ENCODE data around the gene SREBF2. TPM values are rescaled to one million over a fixed set of nuclear protein-coding genes. Genes with fewer than 3 reads are reported as not detected.

The SREBF2 gene
- total RNA-seq (2022), result 134 and 150 TPM in 2 replicates
- Bru-seq, nascent RNA, result percentile 90 among the genes with signal in this experiment
- percentile 88 among the genes with signal in this experiment for BruChase-seq, experiment 1, labeled RNA remaining after a 2-hour chase
- BruChase-seq, experiment 2, labeled RNA remaining after a 6-hour chase, result percentile 91 among the genes with signal in this experiment
- long read RNA-seq, full-length matches to known transcripts, result 79 of 174 reads
- long read RNA-seq, partial matches to known transcripts, result 49 of 174 reads
- long read RNA-seq, other reads (novel, unspliced or antisense), result 46 of 174 reads

DNA sequence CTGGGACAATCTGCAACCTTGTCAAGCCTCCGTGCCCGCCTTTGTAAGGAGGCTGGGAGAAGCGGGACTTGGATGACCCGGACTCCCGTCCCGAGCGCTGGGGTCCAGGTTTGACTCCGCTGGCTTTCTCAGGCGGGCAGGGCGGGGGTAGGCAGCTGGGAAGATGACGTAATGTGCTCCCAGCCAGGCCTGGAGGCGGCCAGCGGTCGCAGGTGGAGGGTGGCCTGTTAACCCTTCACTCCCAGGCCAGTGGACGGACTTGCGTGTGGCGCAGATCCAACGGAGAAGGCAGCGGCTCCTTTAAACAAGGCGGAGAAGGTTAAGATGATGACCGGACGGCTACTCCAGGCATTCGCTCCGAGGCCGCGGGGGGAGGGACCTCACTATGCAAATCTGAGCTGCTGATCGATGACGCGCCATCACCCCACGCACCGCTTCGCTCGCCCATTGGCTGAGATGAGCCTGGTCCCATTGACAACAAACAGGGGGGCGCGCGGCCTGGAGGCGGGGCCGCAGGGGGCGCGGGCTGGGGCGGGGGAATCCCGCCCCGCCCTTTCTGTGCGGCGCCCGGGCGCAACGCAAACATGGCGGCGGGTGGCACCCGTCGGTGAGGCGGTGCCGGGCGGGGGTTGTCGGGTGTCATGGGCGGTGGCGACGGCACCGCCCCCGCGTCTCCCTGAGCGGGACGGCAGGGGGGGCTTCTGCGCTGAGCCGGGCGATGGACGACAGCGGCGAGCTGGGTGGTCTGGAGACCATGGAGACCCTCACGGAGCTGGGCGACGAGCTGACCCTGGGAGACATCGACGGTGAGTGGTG, at the start of gene SREBF2:
Gene SREBF2, plus strand, starts transcription at position 553 of the 816 bp plus-strand sequence. Its CDS starts 166 bp downstream, at position 719.
- DNase-seq, result peak; percentile 99 to 100
- TF ChIP-seq CTCF (IDR thresholded peaks at IDR 0.05; ENCODE audit: insufficient read depth in 1 of 2, low read depth in 1 of 2, low read length in 1 of 2, severe bottlenecking in 1 of 2, unreplicated experiment in 1 of 2), result no peak
- POLR2A ChIA-PET, result interaction anchor here (0.5 to 2.9 kb wide), 13 partner anchors 9 to 243 kb away, joined by 3 to 22 read pairs (median 7); partner anchors contain the start of genes CCDC134, CENPM and PMM1
- H3K27me3 Mint-ChIP-seq (ENCODE audit: insufficient read depth, unreplicated experiment), result no peaks in the 10 kb centered on the region
- Histone ChIP-seq H3K36me3 (ENCODE audit: control insufficient read depth, insufficient read depth, low read length) (peaks cover 2% of the 10 kb centered on the region), H3K4me3 (ENCODE audit: low read depth, low read length) (peak within 1 kb of the TSS; percentile 94), H3K27me3 (replicated peaks; ENCODE audit: control insufficient read depth, insufficient read depth, low read length) (no peaks in the 10 kb centered on the region), H3K9me3 (no peaks in the 10 kb centered on the region), H3K4me1 (peaks cover 11% of the 10 kb centered on the region)
- intact Hi-C loops (cut with micrococcal nuclease; ENCODE audit: unreplicated experiment), result loop anchor here (1.0 kb wide), 1 partner anchor 14 kb away; no protein-coding TSS in a partner anchor
- no TSS peak for BruUV-seq (replicated peaks)
- no peaks in the 10 kb centered on the region for H3K9me3 Mint-ChIP-seq (ENCODE audit: unreplicated experiment)
- H3K27ac Mint-ChIP-seq (ENCODE audit: unreplicated experiment), result peak within 1 kb of the TSS; percentile 95
- peaks cover 14% of the 10 kb centered on the region for H3K4me1 Mint-ChIP-seq (ENCODE audit: low read depth, unreplicated experiment)
- CTCF ChIA-PET, result interaction anchor here (0.5 to 1.4 kb wide), 9 partner anchors 10 to 136 kb away, joined by 3 to 6 read pairs (median 4); partner anchors contain the start of gene CENPM
- H3K4me3 Mint-ChIP-seq (ENCODE audit: unreplicated experiment), result peak within 1 kb of the TSS; percentile 98
- peaks cover 40% of the 10 kb centered on the region for H3K36me3 Mint-ChIP-seq (ENCODE audit: insufficient read depth, unreplicated experiment)

GRCh38 chr22:41787331-41787730, 45.6 kb upstream of the SREBF2 start:
- intact Hi-C loops (cut with micrococcal nuclease; ENCODE audit: unreplicated experiment), result no loop called here
- no peak for DNase-seq
- no peak for TF ChIP-seq CTCF (IDR thresholded peaks at IDR 0.05; ENCODE audit: insufficient read depth in 1 of 2, low read depth in 1 of 2, low read length in 1 of 2, severe bottlenecking in 1 of 2, unreplicated experiment in 1 of 2)
- H3K36me3 ChIP-seq (ENCODE audit: control insufficient read depth, insufficient read depth, low read length), result no peaks in the 10 kb centered on the region
- ChIA-PET POLR2A (no interaction called here), CTCF (no interaction called here)
- no peak overlapping the region for H3K4me3 Mint-ChIP-seq (ENCODE audit: unreplicated experiment)
- no peaks in the 10 kb centered on the region for H3K27me3 Mint-ChIP-seq (ENCODE audit: insufficient read depth, unreplicated experiment)
- no peaks in the 10 kb centered on the region for H3K4me1 Mint-ChIP-seq (ENCODE audit: low read depth, unreplicated experiment)
- H3K4me1 ChIP-seq, result no peaks in the 10 kb centered on the region
- H3K27ac Mint-ChIP-seq (ENCODE audit: unreplicated experiment), result no peak overlapping the region
- BruUV-seq (replicated peaks), result no TSS peak
- H3K9me3 Mint-ChIP-seq (ENCODE audit: unreplicated experiment), result no peaks in the 10 kb centered on the region
- H3K36me3 Mint-ChIP-seq (ENCODE audit: insufficient read depth, unreplicated experiment), result no peaks in the 10 kb centered on the region
- H3K4me3 ChIP-seq (ENCODE audit: low read depth, low read length), result no peak overlapping the region
- no peaks in the 10 kb centered on the region for H3K27me3 ChIP-seq (replicated peaks; ENCODE audit: control insufficient read depth, insufficient read depth, low read length)
- H3K9me3 ChIP-seq, result no peaks in the 10 kb centered on the region

DNA sequence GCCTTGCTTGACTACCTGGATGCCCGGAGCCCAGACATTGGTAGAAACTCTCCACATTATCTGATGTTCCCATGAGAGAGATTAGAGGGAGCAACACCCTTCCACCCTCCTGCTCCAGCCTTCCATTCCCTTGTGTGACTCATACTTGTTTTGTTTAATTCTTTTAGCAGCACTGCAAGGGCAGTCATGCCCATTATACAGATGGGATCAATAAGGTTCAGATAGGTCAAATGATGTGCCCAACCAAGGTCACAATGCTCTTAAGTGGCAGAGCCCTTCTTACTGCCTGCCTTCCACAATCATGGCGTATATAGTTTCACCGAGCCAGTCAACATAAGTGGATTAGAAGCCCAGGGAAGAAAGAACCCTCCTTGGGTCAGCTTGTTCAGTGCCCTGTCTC, 39.0 kb upstream of the SREBF2 start:
- no peak for DNase-seq
- no peaks in the 10 kb centered on the region for H3K36me3 ChIP-seq (ENCODE audit: control insufficient read depth, insufficient read depth, low read length)
- H3K9me3 Mint-ChIP-seq (ENCODE audit: unreplicated experiment), result no peaks in the 10 kb centered on the region
- intact Hi-C loops (cut with micrococcal nuclease; ENCODE audit: unreplicated experiment), result no loop called here
- H3K4me1 ChIP-seq, result no peaks in the 10 kb centered on the region
- no peaks in the 10 kb centered on the region for H3K36me3 Mint-ChIP-seq (ENCODE audit: insufficient read depth, unreplicated experiment)
- H3K27ac Mint-ChIP-seq (ENCODE audit: unreplicated experiment), result no peak overlapping the region
- H3K27me3 ChIP-seq (replicated peaks; ENCODE audit: control insufficient read depth, insufficient read depth, low read length), result no peaks in the 10 kb centered on the region
- H3K9me3 ChIP-seq, result no peaks in the 10 kb centered on the region
- ChIA-PET CTCF (no interaction called here), POLR2A (no interaction called here)
- no TSS peak for BruUV-seq (replicated peaks)
- H3K4me1 Mint-ChIP-seq (ENCODE audit: low read depth, unreplicated experiment), result no peaks in the 10 kb centered on the region
- H3K27me3 Mint-ChIP-seq (ENCODE audit: insufficient read depth, unreplicated experiment), result no peaks in the 10 kb centered on the region
- H3K4me3 Mint-ChIP-seq (ENCODE audit: unreplicated experiment), result no peak overlapping the region
- TF ChIP-seq CTCF (IDR thresholded peaks at IDR 0.05; ENCODE audit: insufficient read depth in 1 of 2, low read depth in 1 of 2, low read length in 1 of 2, severe bottlenecking in 1 of 2, unreplicated experiment in 1 of 2), result no peak
- no peak overlapping the region for H3K4me3 ChIP-seq (ENCODE audit: low read depth, low read length)

Data from Caco-2 (cell line).